NOMO-1 treated with DMSO at 0.1 percent for 48 hours (cell line): Measurements from ENCODE around the gene LUZP1.

ENCODE experiments used
- DNase-seq: peaks from one replicate; lab custom pipeline; 2025; ENCODE audit not compliant: unreplicated experiment; lab: John Stamatoyannopoulos, UW

Gene LUZP1

DNA sequence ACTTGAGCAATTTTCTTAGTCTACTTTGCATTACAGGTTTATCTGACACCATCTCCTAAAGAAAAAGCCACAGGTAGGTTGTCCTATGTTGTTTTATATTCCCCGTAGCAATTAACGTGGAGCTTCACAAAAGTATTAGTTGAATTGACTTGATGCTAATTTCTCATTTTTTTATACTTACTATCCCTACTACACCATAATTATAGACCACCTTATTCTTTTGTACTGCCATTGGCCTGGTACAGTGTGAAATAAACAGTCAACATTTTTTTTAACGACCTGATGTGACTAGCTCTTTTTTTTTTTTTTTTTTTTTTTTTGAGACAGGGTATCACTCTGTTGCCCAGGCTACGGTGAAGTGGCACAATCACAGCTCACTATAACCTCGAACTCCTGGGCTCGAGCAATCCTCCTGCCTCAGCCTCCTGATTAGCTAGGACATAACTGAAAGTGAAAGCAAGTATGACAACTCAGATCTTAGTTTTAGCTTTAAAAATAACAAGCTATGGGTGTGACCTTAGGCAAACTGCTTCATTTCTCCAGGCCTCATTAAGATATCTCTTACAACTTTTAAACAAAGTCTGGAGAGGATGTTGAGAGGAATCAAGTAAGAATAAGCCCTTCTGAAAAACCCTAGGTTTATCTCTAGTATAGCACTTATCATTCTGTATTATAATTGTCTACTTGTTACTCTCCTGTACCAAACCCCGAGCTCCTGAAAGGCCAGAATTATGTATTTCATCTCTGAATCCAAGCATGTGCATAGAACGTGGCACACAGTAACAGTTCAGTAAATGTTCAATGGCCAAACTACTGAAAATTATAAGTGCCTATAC, 49.5 kb downstream of the LUZP1 start:
- no peak for DNase-seq

GRCh38 chr1:23118407-23118806, 50.2 kb downstream of the LUZP1 start:
- DNase-seq = no peak

DNA sequence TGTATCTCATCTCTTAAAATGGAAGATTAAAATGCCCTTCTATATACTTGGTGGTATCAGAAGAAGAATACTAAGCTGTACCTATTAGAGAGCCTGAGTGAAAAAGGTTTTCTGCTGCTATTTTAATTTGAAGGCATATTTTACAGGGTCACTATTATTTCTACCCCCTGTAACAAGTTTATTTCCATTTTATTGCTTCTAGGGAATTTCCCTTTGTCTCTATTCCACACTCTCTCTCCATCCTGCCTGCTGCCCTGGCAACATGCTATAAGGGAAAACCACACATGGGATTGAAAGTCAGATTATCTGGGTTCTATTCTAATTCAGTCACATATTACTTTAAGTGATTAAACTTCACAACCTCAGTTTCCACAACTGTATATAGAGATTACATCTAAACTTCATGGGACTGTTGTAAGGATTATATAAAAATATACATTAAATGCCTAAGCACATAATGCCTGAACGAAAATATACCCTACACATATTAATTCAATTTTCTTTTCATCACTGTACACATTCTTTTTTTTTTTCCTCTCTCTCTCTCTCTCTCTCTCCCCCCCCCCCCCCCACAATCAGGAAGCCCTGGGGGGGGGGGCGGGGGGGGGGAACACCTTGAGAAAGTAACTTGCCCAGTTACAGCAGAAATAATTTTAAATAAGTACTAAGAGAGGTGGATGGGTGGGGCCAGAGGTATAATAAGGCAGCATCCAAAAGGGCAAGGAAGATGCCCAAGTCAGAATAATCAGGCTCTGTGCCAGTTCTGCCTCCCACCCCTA, 51.5 kb downstream of the LUZP1 start:
- no peak for DNase-seq

GRCh38 chr1:23116216-23116836, 52.3 kb downstream of the LUZP1 start:
- no peak for DNase-seq

DNA sequence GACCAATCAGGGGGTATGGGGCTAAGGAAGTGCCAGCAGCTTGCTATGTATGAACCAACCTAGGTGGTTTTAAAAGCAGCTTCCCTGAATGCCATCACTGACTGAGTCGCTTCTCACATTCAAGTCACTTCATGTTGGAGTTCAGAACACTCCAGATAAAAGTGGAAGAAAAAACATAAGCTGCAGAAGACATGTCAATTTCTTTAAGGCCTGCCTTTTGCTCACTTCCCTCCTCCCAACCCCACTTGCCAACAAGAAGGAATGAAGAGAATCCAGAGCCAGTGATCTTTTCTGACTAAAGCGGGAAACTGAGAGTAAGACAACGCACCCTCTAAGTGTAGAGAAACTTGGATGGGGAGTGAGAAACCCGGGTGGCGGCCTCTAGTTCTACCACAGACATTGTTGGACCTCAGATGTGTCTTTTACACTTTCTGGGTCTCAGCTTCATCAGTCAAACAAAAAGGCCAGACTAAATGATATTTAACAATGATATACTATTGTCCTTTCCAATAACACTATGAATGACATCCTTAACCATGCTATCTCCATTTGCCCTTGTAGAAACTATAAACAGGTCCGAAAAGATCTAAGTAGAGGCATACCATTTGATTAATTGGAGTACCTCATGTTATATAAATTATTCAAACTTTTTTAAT, 54.1 kb downstream of the LUZP1 start:
- DNase-seq = no peak

GRCh38 chr1:23111600-23112535, 56.8 kb downstream of the LUZP1 start:
- DNase-seq = no peak

DNA sequence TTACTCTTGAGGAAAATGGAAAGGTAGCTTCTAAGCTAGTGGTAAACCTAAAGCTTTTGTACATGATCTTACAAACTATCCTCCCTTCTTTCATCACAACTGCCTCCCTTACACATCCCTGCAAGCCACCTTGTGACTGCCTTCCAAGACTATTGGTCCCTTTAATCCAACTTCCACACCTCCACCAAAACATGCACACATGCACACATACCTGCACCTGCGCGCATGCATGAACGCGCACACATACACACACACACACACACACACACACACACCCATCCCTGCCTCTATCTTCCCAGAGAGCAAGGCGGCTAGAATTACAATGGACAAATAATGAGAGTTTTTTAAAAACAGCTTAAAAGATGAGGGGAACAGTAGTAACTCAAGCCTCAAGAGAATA, 58.3 kb downstream of the LUZP1 start:
- DNase-seq = no peak

- DNase-seq = no peak
Measured at GRCh38 chr1:23108918-23109533, 59.6 kb downstream of the LUZP1 start.

- DNase-seq = peak; percentile 80
Measured at GRCh38 chr1:23103001-23103889, 65.4 kb downstream of the LUZP1 start.

DNA sequence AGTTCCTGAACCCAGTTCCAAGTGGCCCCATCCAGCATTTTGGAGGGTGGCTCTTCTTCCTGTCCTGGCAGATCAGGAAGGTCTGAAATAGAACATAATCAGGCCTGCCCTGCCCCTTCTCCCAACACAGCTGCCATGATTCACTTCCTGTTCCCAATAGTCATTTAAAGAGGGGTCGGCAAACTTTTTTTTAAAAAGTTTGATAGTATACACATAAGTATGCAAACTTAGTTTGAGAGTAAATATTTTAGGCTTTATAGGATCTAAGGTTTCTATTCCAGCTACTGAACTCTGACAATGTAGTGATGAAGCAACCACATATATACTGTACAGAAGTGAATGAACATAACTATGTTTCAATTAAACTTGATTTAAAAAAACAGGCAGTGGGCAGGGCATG, 66.4 kb downstream of the LUZP1 start:
- no peak for DNase-seq

GRCh38 chr1:23101887-23102286, 66.8 kb downstream of the LUZP1 start:
- no peak for DNase-seq

GRCh38 chr1:23101101-23101827, 67.4 kb downstream of the LUZP1 start:
- no peak for DNase-seq

DNA sequence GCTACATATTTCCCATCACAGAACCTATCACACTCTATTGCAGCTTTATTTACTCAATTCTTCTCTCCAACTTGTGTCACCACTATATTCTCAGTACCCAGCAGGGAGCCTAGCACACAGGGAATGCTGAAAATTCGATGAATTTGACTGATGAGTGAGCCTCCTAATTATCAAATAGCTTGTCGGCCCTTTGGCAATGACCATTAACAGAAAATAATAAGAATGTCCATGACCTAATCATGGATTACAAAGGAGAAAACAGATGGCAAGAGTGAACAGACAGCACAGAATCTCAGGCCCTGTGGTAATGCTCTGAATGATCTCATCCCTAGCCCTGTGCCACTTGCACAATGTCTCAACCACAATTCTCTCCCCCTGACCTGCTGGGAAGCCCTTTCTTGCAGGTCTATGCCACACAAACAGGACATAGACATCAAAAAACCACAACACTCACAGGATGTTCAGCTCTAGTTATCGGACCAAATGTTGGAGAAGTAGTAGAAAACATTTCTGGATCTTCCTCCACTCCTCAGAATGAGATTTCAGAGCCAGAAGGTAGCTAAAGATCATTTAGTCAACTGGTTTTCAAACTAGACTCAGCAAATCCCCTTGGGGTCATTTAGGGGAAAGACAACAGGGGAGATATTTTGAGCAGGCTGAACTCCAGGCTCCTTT, 68.4 kb downstream of the LUZP1 start:
- DNase-seq = peak; percentile 89

- DNase-seq = no peak
Measured at GRCh38 chr1:23099171-23099536, 69.5 kb downstream of the LUZP1 start.

- DNase-seq = peak; percentile 55
Measured at GRCh38 chr1:23098463-23099170, 70.0 kb downstream of the LUZP1 start.

GRCh38 chr1:23097316-23097715, 71.3 kb downstream of the LUZP1 start:
- DNase-seq = no peak

DNA sequence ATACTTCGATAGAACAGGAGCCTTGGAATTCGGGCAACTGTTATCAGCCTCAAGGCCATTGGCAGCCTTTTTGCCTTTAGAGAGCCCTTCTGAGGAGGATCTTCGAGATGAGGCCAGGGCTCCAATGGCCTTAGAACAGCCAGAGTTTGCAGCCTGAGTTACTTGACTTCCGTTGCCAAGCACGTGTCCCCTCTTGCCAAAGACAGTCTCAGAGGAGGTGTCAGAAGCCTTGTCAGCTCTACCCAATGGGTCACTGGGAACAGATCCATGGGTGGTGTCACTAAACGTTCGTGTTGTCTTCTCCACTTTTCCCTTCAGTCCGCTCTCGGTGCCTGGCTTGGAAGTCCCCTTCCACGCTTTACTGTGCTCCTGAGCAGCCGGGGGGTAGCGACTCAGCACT, 76.2 kb downstream of the LUZP1 start:
- no peak for DNase-seq
